NCI-H146 (cell line): Measurements from ENCODE around the gene KLRC4.
"Not testable (repeated sequence)": the region's sequence is repeated elsewhere in the genome, so short reads cannot be mapped to it uniquely, and the experiment has no call there.

ENCODE experiments used
- DNase-seq: peaks from one replicate; lab custom pipeline; 2025; lab: John Stamatoyannopoulos, UW

KLRC4 gene

DNA sequence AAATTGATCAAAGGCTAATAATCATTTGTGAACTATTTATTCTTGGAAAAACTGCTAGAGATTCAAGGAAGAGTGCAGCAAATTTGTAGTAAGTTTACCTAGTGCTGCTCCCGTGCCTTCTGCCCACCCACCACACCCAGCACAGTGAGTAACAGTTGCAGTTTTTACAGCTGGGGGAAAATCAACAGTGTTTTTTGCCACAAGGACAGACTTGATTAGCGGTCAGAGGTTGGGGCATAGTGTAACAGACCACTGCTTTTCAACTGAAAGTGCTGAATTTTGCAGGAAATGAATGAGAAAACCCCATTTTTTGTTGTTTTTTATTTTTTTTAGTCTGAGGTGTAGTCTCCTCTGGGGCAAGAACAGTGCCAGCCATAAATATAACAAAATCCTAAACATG, 12.3 kb downstream of the KLRC4 start:
- DNase-seq: peak; percentile 76

DNA sequence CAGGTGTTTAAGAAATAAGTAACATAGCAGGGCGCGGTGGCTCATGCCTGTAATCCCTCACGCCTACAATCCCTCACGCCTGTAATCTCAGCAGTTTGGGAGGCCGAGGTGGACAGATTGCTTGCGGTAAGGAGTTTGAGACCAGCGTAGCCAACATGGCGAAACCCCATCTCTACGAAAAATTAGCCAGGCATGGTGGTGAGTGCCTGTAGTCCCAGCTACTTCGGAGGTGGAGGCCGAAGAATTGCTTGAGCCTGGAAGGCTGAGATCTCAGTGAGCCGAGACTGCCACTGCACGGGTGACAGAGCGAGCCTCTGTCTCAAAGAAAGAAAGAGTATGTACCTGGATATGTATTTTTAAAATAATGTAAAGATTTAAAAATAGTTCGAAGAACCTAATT, 13.4 kb downstream of the KLRC4 start:
- peak; percentile 61 for DNase-seq

DNA sequence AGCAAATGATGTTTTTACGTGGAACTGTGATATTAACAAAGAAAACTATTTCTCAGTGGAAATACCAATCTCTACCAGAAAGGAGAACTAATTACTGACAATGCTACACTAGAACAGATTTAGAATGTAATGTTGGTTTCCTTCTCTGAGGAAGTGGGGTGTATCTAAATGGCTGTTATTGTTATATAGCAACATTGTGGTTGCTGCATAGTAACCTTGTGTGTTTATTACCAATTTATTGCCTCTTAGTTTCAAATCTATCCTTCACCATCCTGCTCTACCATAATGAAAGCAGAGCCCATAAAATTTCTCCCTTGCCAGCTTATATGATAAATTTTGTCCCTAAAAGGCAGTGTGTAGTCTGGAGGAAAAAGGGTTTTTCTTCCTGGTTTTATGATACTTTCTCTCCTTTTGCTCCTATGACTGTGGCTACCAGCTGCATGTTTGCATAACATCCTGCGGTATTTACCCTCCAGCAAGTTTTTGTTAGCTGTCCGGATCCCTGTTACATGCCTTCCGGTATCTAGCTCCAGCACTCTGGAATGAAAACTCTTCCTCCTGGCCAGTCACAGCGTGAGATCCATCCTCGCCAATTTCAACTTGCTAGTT, 14.1 kb downstream of the KLRC4 start:
- DNase-seq: peak; percentile 99

- DNase-seq: not testable (repeated sequence)
Measured at GRCh38 chr12:10394531-10395152, 14.9 kb downstream of the KLRC4 start.

DNA sequence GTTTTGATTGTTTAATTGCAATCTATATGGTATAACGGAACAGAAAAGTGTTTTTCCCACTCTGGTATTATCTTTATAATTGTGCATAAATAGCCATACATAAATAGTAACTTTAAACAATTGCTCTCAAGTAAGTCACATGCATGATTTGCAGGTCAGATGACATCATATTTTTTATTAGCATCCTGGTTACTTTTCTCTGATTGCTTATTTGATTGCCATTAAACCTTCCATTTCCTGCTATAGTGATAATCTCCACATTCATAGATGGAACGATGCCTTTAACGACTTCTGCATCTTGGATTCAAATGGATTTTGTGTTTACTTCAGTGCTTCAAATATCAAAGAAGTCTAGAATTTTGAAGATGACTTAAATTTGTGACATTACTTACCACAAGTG, 16.3 kb downstream of the KLRC4 start:
- peak; percentile 40 for DNase-seq

DNA sequence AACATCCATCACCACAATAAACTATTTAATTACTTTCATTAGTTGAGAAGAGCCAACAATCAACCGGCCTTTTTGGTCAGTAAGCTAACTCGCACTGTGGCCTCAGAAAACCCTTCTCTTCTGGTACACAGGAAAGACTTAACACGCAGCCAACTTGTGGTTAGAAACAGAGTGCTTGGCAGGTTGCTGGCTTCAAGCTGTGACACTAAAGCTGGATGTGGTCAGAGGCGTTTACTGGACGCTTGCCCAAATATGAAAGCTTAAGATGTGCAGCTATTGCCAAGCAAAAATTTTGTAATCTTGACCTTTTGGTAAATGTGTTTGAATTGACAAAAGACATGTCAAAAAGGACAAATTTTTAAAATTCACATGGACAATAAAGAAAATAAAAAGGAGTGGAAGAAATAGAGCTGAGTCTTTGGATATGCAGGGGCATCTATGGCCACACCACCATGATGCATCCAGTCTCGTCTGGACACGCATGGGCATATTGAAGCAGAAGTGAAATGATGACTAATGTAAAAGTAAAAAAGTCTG, 17.1 kb downstream of the KLRC4 start:
- peak; percentile 89 for DNase-seq

DNA sequence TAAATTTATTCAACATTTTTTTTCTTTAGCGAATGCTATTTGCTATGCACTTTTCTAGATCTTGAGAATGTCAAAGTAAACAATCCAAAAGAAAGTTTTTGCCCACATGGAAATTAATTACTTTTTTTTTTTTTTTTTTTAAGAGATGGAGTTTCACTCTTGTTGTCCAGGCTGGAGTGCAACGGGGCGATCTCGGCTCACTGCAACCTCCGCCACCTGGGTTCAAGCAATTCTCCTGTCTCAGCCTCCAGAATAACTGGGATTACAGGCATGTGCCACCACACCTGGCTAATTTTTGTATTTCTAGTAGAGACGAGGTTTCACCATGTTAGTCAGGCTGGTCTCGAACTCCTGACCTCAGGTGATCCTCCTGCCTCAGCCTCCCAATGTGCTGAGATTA, 18.6 kb downstream of the KLRC4 start:
- DNase-seq: not testable (repeated sequence)

DNA sequence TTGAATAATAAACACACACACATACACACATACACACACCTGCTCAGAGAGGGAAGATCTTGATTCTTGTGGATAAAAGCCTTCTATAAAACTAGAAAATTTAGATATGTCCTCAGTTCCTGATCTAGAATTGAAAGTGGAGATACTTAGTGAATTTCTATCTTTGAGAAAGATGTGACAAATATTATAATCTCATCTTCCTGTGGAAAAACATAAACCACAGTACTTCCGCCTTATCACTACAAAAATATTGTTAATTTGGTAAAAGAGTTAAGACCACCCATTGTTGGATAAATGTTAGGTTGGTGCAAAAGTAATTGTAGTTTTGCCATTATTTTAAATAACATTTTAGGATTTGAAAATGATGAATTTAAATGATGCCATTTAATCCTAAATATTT, 19.7 kb downstream of the KLRC4 start, which contains the start of gene KLRK1:
TSS of gene KLRK1 (minus strand) at position 138 of the 400 bp plus-strand sequence. CDS start 1,231 bp downstream, outside the sequence.
- DNase-seq: no peak

DNA sequence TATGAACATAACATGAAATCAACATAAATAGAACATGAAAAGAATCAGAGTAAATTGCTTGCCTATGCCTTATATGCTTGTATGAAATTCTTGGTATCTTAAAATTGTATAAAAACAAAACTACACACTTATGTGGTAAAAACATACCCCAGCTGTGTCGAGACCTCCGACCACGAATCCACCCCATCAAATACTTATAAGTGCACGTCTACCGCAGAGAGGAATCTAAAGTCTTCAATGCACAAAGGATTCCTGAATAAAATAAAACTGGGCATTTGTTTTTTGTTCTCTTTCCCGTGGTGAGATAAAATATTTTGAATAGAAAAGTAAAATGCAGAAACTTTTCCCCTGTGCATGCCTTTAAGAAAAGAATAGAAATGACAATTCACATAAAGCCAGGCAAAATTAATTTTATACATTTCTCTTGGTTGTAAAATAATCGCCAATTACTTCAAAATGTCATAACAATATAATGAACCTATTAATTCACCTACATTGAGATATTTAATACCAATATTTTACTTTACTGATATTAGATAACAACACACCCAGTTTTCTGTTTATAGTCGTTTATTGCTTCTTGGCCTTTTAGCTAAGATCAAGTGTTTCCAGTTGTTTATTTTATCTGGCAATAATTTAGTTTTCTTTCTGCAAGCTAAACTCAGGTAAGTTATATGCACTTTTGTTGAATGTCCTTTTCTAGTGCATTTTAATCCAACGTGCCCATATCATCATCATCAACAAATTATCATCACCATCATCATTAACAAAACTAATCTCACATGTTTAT, 20.7 kb downstream of the KLRC4 start:
- DNase-seq: no peak

DNA sequence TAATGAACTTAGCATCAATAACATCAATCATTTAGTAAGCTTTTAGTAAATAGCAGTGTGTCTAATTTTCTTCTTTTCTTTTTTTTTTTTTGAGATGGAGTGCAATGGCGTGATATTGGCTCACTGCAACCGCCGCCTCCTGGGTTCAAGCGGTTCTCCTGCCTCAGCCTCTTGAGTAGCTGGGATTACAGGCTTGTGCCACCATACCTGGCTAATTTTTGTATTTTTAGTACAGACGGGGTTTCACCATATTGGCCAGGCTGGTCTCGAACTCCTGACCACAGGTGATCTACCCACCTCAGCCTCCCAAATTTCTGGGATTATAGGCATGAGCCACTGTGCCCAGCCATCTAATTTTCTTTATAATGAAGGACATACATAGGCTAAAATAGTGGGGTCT, 22.1 kb downstream of the KLRC4 start:
- not testable (repeated sequence) for DNase-seq

DNA sequence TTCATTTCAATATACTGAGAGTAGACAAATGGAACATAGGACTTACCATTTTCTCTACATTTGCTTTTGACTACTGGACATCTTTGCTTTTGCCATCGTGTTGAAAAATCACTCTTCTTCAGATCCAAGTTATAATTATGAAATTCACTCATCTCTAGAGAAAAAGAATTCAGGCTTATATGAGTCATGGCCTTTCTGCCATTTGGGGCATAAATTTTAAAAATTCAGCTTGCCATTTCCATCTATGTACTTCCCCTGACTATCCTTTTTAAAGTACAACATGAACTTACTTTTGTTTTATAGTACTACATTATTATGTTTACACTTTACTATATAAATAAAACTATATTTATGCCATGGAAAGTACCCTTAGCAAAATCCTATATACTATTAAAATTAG, 22.7 kb downstream of the KLRC4 start:
- DNase-seq: no peak

DNA sequence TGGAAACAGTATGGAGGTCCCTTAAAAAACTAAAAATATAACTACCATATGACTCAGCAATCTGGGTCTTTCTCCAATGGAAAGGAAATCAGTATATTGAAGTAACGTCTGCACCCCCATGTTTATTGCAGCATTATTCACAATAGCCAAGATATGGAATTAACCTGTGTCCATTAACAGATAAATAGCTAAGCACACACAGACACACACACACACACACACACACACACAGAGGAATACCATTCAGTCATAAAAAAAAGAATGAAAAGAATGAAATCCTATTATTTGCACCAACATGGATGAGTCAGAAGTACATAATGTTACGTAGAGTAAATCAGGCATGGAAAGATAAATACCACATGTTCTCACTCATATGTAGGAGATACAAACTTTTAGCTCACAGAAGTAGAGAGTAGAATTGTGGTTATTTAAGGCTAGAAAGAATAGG, 24.4 kb downstream of the KLRC4 start:
- DNase-seq: no peak

DNA sequence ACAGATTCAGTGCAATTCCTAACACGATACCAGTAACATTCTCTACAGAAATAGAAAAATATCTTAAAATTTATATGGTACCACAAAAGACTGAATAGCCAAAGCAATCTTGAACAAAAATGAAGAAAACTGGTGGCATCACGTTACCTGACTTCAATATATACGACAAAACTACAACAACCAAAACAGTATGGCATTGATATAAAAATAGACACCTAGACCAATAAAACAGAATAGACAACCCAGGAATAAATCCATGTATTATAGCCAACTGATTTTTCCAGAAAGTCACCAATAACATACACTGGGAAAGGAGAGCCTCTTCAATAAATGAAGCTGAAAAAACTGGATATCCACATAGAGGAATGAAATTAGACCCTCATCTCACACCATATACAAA, 25.4 kb downstream of the KLRC4 start:
- DNase-seq: no peak

GRCh38 chr12:10381928-10382628, 27.5 kb downstream of the KLRC4 start:
- no peak for DNase-seq

- DNase-seq: not testable (repeated sequence)
Measured at GRCh38 chr12:10378737-10379136, 30.8 kb downstream of the KLRC4 start.

GRCh38 chr12:10374624-10375018, 34.9 kb downstream of the KLRC4 start:
- no peak for DNase-seq

- DNase-seq: peak; percentile 42
Measured at GRCh38 chr12:10372559-10372958, 37.0 kb downstream of the KLRC4 start.

DNA sequence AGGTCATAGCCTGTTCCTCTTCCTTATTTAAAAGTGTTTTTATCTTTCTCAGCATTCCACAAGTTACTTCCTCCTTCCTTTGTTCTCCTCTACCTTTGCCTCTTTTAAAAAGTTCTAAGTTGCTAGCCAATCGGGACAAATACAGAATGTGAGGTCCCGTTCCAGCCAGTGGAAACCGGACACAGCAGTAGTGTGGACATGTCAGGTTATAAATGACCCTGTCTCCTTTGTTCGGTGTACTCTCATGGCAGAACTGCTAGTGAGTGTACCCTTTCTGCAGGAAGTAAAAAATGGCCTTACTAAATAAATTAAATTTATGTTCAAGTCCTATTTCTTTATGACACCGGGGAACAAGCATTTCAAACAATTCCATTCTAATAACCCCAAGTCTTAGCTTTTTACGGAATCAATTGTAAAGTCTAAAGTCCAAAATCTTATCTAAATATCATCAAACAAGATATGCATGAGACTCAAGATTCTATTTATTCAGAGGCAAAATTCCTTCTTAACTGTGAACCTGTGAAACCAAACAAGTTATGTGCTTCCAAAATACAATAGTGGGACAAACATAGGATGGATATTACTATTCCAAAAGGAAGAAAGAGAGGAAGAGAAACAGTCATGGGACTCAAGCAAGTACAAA, 37.5 kb downstream of the KLRC4 start:
- DNase-seq: not testable (repeated sequence)

- no peak for DNase-seq
Measured at GRCh38 chr12:10369557-10370415, 39.8 kb downstream of the KLRC4 start.
